ENCODE measurements around the gene SMCO4.

The SMCO4 gene

DNA sequence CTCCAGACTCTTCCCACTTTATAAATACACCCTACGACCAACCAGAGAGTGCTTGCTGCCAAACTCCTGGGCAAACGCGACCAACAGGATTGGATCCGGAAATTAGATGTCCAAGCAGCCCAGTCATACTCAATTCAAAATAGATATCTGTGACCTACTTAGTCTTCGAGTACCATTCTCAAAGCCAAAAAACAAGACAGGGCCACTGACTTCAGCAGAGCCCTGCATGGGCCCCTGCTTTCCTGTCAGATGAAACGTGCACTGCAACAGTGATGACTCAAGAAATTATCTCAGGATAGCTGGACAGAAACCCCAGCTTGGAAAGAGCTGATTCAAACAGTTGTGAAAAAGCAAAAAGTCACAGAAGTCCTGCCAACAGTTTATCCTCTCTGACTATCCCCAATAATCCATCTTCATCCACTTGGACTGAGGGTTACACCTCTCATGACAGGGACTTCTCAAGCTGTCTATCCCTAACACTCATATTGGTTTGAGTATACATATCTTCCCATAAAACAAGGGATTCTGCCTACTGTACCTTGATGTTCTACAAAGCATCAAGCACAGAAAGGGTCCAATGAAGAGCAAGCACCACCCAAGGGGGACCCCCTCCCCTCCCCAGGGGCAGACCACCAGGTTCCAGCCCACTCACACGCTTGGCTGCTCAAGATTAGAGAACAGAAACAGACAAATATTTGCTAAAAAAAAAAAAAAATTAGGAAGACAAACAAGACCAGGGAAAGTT is 17.4 kb downstream of the SMCO4 start:
- TF ChIP-seq, protein P1, sequence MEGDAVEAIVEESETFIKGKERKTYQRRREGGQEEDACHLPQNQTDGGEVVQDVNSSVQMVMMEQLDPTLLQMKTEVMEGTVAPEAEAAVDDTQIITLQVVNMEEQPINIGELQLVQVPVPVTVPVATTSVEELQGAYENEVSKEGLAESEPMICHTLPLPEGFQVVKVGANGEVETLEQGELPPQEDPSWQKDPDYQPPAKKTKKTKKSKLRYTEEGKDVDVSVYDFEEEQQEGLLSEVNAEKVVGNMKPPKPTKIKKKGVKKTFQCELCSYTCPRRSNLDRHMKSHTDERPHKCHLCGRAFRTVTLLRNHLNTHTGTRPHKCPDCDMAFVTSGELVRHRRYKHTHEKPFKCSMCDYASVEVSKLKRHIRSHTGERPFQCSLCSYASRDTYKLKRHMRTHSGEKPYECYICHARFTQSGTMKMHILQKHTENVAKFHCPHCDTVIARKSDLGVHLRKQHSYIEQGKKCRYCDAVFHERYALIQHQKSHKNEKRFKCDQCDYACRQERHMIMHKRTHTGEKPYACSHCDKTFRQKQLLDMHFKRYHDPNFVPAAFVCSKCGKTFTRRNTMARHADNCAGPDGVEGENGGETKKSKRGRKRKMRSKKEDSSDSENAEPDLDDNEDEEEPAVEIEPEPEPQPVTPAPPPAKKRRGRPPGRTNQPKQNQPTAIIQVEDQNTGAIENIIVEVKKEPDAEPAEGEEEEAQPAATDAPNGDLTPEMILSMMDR (IDR thresholded peaks at IDR 0.05; ENCODE audit: extremely low read depth, insufficient read depth, missing control alignments), result no peak
- DNase-seq (ENCODE audit: low spot score), result no peak
- in situ Hi-C loops (cut with MboI; ENCODE audit: low pct_unique_long_range_greater_than_20kb, low sequenced_read_pairs, unreplicated experiment), result no loop called here

DNA sequence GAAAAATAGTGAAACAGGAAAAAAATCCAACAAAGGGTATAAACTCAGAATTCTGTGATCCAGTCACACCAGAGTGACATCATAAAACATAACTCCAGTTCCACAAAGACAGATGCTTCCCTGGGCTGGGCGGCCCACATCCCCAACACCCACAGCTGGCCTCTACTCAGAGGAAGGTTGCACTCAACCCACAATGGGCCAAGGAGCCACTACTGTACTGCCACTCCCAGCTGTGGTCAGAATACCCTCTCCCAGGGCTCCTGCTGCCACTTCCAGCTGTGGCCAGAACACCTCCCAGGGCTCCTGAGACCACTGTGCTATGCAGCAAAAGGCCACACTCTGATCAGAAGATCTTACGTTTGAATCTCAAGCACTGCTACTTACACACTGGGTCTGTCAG is 18.3 kb downstream of the SMCO4 start:
- TF ChIP-seq, protein P1 (IDR thresholded peaks at IDR 0.05; ENCODE audit: extremely low read depth, insufficient read depth, missing control alignments), result no peak
- no peak for DNase-seq (ENCODE audit: low spot score)
- in situ Hi-C loops (cut with MboI; ENCODE audit: low pct_unique_long_range_greater_than_20kb, low sequenced_read_pairs, unreplicated experiment), result no loop called here

DNA sequence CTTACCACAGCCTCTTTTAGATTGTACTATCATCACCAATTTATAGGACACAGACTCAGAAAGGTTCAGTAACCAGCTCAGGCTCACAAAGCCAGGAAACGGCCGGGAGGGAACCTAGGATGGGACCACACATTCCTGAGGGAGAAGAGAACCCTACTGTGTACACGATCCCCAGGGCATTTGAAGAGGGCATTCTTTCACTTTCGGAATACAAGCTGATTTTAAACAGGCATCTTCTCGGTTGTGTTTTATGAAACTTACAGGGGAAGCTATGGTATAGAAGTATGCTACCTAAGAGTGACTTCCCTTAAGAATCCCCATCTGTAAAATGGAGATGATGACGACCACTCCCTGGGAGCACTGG is 19.0 kb downstream of the SMCO4 start:
- in situ Hi-C loops (cut with MboI; ENCODE audit: low pct_unique_long_range_greater_than_20kb, low sequenced_read_pairs, unreplicated experiment), result no loop called here
- TF ChIP-seq, protein P1 (IDR thresholded peaks at IDR 0.05; ENCODE audit: extremely low read depth, insufficient read depth, missing control alignments), result no peak
- DNase-seq (ENCODE audit: low spot score), result no peak

DNA sequence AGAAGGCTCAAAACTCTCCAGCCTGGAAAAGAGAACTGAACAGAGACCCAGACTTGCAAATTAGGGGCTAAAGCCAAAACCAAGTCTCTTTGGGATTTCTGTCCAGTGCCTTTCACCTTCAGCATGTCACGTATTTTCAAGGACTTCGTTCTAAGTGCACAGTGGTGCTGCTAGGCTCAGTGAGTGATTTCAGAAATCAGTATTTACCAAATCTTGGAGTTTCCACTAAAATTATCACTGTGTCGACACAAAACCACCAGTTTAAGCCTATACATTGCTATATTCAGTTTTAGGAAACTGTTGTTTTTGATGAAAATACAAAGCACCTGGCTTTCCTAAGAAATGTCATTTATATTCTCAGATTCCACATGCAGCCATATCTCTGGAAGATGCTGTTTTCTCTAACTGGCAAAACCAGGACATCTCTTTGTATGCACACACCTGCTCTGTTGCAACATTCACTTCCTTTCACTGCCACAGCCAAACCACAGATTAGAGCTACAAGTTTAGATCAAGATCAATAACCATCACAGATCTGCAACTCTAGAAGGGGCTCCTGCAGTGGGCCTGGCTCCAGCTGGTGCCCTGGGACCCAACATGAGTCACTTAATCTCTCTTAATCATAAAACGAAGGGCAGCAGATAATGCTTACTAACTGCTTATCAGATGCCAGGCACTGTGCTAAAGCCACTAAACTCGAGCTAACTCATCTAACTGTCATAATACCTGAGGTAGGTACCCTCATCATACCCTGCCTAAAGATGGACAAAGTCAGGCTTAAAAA is 22.3 kb downstream of the SMCO4 start:
- TF ChIP-seq, protein P1 (IDR thresholded peaks at IDR 0.05; ENCODE audit: extremely low read depth, insufficient read depth, missing control alignments), result no peak
- DNase-seq (ENCODE audit: low spot score), result no peak
- in situ Hi-C loops (cut with MboI; ENCODE audit: low pct_unique_long_range_greater_than_20kb, low sequenced_read_pairs, unreplicated experiment), result no loop called here

DNA sequence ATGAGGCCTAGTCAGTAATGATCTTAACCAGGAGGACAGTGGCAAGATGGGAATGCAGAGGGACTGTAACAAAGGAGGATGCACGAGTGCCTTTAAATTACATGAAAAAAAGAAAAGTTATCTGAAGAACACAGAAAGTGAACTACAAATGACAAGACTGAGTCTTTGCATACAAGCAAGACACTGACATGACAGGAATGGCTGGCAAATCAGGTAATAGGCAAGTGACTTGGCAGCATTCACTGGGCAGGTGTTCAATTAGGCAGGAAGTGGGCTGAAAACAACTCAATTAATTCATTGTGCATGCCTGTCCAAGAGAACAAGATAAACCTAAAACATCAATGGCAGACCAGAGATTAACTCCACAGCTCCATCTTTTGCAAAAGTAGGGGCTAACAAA is 24.0 kb downstream of the SMCO4 start:
- DNase-seq (ENCODE audit: low spot score), result no peak
- in situ Hi-C loops (cut with MboI; ENCODE audit: low pct_unique_long_range_greater_than_20kb, low sequenced_read_pairs, unreplicated experiment), result no loop called here
- TF ChIP-seq, protein P1 (IDR thresholded peaks at IDR 0.05; ENCODE audit: extremely low read depth, insufficient read depth, missing control alignments), result no peak

DNA sequence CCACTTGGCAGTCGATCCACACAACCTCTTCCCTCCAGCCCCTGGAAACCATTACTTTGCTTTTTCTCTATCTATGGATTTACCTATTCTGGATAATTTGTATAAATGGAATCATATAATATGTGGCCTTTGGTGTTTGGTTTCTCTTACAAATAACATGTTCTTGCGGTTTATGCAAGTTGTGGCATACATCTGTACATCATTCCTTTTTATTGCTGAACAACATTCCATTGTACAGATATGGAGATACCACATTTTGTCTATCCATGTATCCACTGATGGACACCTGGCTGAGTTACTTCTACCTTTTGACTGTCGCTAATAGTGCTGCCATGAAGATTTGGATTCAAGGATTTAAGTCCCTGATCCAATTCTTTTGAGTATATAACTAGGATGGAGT is 25.1 kb downstream of the SMCO4 start:
- TF ChIP-seq, protein P1 (IDR thresholded peaks at IDR 0.05; ENCODE audit: extremely low read depth, insufficient read depth, missing control alignments), result no peak
- in situ Hi-C loops (cut with MboI; ENCODE audit: low pct_unique_long_range_greater_than_20kb, low sequenced_read_pairs, unreplicated experiment), result no loop called here
- no peak for DNase-seq (ENCODE audit: low spot score)
